GM12891 (cell line): ENCODE measurements around the gene TGIF1.

Source experiments
- POLR2A ChIP-seq: IDR thresholded peaks from 2 replicates; pipeline ENCODE4 v1.6.1; 2011; ENCODE audit warnings: low read depth, low read length, control low read depth
- POLR2AphosphoS5 ChIP-seq: IDR thresholded peaks from 2 replicates; pipeline ENCODE4 v1.6.1; 2011; ENCODE audit warnings: low read depth, low read length, control low read depth
- TAF1 ChIP-seq: IDR thresholded peaks from 2 replicates; pipeline ENCODE4 v1.6.1; 2011; ENCODE audit warnings: low read depth, low read length, control low read depth

GRCh38 chr18:3494569-3494968 is 44.6 kb downstream of the TGIF1 start:
- no peak for TF ChIP-seq POLR2A
- no peak for TF ChIP-seq POLR2AphosphoS5
- no peak for TF ChIP-seq TAF1
